NCI-H1436 treated with DMSO at 0.1 percent for 48 hours (cell line): Measurements from ENCODE around the gene OCA2.

Source experiments
- DNase-seq: peaks from one replicate; lab custom pipeline; 2025; lab: John Stamatoyannopoulos, UW

The OCA2 gene

DNA sequence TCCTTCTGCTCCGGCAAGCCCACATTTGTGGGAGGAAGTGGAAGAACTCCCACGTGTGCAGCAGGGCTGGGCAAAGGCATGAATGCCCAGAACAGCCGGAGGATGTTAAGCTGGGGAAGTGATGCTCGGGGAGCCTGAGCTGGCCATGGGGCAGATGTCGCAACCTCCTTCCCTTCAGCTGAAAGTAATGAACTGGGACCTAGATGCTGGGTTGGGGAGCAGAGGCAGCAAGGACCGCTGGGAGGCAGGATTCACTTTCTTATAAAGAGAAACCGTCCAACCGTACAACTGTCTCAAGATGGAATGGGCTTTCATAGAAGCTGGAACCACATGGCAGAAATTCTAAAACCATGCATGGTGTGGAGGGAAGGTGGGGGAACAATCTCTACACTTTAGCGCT is 290.9 kb downstream of the OCA2 start:
- DNase-seq, result no peak

DNA sequence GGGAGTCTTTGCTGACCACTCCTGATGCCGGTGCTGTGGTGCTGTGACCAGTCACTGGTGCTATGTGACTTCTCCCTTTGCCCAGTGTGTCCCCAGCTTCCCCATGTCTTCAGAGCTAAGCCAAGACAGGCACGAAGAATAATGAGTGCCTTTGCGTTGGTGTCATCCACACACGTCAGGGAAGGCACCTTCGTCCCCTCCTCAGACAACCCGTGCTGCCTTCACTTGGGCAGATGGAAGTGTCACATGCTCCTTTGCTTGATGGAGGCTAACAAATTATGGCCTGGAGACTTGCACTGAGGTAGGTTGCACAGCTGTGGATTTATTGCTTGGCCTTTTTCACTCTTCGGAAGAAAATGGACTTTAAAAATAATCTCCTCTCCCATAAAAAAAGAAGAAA is 291.8 kb downstream of the OCA2 start:
- DNase-seq, result no peak

DNA sequence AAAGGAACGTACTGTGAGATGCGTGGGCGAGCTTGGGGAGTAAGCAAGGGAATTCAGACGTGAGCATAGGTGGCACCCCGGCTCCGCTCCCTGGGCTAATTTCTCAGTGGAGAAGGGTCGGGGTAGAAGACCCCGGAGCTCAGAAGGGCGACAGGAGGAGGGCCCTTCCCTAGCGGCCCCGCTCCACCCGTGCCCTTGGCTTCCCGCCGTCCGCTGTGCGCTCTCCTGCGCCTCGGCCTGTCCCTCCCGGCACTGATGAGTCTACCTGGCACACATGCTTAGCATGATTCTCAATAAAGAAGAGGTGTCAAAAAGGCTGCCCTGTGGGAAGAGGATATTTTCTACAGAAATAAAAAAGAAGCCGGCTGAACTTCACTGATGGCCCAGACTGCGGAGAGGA is 292.7 kb downstream of the OCA2 start:
- no peak for DNase-seq

DNA sequence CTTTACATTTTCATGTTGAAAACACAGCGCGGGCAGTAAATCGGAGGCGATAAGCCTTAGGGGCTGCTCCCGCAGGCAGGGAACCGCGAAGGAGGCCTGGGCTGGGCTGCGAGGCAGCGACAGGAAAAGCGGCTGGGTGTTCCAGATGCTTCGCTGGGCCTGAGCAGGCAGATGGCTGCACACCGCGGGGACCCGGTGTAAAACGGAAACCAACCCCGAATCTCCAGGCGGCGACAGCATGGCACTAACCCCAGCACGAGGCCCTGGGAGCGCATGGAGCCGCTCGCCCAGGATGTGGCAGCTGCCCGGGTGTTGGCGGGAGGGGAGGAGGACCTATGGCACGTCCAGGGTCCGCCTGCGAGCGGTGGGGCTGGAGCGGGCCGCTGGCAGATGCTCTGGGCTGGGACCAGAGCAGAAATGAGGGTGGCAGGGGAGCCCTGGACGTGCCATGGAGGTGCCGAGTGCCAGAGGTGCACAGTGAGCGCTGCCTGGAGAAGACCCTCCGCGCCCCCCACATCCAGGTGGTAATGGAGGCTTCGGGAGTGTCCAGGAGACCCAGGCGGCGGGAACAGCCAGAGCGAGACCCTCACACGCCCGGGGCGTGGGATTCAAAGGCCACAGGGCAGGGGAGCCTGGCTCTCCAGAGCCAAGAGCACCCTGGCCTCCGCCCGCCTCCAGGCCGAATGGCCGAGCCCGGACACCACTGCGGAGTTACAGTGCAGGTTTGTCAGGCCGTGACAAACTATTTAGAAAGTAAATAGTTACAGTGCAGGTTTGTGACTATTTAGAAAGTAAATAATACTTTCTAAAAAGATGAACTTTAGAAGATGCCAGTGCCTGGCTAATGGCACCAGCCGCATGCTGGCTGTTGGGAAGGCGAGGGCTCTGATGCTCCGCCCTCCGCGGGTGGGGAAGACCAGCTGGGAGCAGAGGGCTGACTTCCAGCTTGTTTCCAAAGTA is 293.6 kb downstream of the OCA2 start:
- DNase-seq, result no peak

DNA sequence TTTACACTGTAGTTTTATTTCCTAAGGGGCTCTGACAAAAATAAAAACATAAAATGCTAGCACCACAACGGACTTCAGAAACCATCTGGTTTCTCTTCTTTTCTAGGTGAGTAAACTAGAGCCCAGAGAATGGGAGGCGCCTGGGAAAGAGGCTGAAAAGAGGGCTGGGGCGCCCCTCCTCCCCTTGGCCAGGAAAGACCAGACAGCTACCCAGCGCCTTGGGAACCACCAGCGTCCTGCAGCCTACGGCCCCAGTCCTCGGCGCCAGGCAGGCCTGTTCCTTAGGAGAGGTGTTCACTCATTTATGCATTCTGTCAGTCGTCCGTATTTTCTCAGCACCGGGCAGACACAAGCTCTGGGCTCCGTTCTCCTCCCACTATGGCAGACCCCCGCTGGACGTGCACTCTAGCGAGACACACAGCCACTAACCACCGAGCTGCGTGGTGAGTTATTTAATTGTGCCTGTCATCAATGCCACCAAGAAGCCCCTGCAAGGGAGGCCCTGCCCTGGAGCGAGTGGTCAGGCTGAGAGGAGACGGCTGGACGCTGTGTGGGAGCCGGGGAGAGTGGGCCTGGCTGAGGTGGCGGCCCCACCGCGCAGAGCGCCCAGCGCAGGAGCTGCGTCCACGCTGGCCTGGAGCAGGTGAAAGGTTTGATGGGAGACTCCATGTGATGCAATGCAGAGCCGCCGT is 294.4 kb downstream of the OCA2 start:
- no peak for DNase-seq

DNA sequence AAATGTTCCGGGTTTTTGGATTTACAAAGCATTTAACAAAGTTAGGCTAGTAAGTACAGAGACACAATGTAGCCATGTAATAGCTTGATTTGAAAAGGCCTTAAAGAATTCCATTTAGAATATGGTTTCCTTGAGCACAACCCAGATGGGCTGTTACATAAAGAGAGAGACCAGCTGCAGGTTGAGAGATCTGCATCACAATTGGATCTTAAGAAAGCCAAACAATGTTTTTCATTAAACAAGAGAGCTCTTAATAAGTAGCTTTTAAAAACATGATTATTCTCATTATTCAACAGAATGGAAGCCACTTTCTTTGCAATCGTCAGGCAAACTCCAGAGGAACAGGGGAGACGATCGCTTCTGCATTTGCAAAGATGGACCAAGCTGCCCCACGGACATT is 300.3 kb downstream of the OCA2 start:
- DNase-seq, result no peak

DNA sequence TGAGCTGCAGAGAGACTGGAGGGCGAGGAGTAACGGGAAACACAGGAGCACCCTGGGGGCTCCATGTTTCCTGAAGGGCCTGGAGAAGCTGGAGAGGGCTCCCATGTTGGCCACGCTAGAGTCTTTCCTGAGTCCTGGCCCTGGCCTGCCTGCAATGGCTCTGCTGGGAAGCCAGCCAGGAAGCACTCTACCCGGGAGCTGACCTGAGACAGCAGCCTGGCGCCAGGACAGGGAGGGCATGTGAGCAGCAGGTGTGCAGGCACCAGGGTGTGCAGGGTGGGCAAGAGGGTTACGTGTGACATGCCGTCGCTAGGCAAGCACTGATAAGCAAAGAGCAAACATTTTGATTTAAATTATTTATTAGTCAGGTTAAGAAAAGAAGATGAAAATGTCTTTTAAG is 301.4 kb downstream of the OCA2 start:
- DNase-seq, result no peak

DNA sequence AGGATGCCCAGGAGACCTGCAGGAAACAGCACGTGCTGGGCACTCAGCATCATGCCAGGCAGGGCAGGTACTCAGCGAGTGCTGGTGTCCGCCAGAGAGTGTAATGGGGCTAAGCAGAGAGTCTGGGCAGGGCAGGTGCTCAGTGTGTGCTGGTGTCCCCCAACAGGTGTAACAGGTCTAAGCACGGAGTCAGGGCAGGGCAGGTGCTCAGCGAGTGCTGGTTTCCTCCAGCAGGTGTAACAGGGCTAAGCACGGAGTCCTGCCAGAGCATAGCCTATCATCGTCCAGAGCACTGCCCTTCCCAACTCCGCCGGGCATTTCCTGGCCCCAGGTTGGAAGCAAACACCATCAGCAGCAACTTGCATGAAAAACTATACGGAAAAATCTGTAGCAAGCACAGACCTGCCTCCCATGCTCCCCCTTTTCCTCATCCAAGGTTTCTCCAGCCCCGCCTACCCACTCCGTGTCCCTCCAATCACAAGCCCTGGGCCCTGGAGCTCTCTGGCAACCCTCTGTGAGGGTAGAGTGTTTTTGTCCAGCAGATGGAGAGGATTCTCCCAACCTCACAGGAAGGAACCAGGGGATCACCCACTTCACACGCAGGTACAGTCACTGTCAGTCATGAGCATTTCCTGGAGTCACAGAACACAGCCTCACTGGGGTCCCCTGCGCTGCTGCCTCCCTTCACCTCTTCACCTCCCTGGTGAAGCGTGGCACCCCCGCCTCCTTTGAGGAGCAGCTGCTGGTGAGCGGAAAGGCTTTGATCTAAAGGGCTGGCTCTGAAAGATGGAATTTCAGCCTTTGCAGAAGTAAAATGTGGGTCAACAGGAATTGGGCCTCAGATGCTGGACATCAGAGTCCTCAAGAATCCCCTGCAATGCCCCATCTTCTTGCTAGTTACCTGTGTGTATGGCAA is 302.5 kb downstream of the OCA2 start:
- DNase-seq, result no peak

DNA sequence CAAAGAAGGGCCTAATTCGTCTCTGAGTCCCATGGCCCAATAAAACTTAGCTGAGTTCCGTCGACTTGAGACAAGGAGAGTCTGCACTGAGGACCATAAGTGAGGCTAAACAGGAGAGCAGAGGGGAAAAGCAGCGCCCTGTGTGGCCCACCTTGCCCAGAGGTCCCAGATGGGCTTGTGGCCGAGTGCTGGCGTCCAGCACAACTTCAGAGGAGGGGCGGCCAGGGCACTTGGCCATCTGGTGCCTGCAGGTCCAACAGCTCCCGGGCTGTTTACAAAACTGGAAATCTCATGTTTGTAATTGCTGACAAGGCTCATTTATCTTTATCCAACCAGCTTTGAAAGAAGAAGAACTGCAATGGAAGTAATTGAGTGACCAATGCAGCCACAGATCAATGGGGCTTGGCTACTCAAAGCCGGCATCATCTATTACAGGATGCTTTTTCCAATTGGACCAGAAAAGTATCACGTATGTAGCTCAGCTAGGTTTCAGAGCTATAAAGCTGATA is 306.3 kb downstream of the OCA2 start:
- DNase-seq, result no peak

DNA sequence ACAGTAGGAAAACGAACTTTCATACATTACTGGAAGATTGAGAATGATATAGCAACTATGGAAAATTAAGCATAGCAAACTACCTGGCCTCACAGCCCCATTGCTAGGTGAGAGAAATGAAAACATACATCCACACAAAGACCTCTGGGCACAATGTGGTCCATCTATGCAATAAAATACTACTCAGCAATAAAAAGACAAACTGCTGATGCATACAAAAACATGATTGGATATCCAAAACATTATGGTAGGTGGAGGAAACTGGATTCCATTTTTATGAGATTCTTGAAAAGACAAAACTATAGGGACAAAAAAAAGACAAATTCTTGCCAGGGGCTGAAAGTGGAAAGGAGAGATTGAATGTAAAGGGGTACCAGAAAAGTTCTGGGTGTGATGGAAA is 308.8 kb downstream of the OCA2 start:
- no peak for DNase-seq

DNA sequence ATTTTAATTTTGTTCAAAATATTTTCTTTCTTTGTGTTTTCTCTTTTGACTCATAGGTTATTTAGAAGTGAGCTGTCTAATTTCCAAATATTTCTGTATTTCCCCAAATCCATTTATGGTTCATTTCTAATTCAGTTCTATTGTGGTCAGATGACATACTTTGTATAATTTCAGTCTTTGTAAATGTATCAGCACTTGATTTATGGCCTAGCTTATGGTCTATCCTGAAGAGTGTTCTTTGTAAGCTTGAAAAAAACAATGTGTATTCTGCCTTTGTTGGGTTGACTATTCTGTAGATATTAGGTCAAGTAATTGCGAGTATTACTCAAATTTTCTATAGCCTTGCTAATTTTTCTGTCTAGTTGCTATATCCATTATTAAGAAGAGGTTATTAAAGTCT is 311.2 kb downstream of the OCA2 start:
- DNase-seq, result no peak

DNA sequence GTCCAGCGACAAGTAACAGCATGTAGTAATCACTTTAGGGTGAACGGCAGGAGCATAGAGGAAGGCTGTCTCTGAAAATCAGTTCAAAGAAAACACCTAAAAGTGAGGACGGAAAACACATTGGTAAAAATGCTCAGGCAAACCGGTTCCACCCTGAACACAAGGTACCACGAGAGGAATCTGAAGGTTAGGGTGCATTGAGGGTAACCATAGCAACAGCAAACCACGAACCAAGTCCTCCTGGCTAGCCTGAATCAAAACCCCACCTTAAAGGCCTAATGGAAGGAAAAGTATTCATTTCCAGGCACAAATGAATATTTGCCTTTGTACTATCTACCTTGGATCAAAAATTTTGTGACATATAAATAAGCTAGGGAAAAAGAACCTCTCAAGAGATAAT is 315.0 kb downstream of the OCA2 start:
- no peak for DNase-seq

DNA sequence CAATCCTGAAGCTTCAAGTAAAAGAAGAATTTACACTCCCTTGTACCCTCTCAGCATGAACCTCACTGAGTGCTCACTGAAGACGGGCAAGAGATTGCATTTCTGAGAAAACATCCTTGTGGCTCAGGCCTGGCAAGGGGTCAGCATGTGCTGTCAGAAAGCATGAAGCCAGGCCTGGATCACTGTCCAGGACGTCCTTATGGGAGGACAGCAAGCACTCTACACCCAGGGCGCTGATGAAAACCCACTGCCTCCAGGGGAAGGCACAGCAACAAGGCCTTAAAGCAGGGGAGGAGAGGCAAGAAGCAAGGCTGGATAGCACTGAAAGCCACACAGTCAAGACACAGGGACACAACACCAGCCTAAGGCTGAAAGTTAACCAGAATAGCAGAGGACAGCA is 315.4 kb downstream of the OCA2 start:
- no peak for DNase-seq

DNA sequence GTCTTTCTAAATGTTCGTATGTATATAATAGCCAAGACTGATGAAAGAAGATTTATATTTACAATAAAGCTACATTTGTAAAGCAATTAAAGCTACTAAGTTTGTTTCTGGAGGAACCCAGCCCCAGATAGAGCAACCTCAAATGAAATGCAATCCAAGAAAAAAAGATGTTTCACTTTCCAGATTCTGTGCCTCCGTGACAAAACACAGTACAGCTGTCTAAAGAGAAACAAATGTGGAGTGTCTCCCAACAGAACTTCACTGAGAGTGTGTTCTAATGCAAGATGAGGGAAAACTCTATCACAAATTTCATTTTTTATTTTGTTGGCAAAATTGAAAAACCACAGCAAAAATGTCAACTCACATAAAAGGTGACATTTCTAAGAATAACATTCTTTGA is 317.0 kb downstream of the OCA2 start:
- DNase-seq, result no peak

DNA sequence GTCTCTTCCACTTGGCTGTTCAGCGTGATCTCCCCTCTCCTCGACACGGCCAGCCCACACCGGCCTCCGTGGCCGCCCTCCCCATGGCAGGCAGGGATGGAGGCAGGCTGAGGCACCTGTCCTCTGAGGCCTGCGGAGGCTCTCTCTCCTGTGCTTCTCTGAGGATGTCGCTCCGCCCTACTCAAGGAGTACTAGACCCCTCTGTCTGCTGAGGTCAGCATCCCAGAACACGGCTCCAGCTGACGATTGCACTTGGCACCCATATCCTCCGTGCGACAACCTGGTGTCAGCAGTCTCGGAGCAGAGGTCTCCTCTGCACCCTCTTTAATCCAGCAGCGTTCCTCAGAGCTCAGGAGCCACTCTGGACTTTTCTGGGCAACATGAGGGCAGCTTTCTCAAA is 322.6 kb downstream of the OCA2 start:
- no peak for DNase-seq

DNA sequence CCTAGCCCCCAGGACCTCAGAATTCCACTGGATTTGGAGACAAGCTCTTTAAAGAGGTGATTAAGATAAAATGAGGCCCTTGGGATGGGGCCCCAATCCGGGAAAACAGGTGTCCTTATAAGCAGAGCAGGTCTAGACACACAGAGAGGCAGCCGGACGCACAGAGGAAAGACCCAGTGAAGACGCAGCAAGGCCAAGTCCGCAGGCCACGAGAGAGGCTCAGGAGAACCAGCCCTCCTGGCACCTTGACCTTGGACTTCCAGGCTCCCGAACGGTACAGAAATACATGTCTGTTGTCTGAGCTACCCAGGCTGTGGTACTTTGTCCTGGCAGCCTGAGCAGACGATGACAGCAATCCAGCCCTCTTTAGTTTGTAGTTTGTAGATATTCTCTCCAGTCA is 324.5 kb downstream of the OCA2 start:
- no peak for DNase-seq

DNA sequence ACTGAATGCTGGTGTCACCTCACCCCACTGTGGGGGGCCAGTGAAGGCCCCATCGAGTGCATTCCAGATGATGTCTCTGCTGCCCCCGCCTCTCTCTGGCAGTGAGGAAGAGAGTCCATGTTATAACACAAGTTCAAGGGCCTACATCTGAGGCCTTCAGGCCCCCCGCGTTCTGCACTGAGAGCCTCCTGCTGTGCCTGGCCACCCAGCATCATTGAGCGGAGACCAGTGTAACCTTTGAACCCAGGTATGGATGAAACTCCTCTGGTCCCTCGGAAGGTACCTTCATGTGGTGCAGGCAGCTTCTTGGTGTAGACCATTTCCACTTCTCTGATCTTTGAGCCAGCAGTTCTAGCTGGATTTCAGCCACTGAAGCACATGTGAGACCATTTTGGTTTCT is 324.9 kb downstream of the OCA2 start:
- no peak for DNase-seq

DNA sequence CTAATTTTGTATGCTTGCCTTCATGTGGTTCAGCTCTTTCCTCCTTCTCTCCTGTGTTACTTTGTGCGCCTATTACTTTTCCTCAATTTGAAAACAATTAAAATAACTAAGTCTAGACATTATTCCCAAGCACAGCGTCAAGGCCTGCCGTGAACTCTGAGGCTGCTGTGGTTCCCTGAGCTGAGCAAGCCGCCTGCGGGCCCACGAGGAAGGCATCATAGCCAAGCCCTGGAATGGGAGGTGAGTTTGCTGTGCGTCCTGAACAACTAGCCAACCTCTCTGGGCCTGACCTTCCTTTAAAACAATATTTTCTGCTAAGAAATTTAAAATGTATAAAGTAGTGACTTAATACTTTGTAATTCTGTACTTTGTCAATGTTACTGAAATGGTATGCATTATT is 327.2 kb downstream of the OCA2 start:
- DNase-seq, result no peak

DNA sequence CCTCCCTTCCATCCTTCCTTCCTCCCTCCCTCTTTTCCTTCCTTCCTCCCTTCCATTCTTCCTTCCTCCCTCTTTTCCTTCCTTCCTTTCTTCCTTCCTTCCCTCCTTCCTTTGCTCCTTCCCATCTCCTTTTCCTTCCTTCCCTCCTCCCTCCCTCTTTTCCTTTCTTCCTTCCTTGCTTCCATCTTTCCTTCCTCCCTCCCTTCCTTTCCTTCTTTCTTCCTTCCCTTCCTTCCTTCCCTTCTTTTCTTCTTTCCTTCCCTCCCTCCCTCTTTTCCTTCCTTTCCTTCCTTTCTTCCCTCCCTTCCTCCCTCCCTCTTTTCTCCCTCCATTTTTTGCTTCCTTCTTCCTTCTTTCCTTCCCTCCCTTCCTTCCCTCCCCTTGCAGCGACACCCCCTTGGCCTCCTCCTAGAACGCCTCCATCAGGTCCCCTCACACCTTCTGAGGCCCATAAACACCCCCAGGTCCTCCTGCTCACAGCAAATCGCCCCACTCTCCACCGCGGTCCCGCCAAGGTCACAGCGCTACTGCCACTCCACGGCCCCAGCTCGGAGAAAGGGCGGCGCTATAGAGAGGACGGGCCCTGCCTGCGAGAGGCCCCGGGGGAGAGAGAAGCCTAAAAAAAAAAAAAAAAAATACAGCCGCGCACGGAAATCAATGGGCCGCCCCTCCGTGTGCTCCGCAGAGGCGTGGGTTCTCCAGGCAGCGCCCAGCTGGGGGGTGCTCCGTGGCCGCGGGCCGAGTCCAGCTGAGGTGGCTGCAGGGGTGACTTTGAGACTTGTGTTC is 328.2 kb downstream of the OCA2 start:
- DNase-seq, result no peak

DNA sequence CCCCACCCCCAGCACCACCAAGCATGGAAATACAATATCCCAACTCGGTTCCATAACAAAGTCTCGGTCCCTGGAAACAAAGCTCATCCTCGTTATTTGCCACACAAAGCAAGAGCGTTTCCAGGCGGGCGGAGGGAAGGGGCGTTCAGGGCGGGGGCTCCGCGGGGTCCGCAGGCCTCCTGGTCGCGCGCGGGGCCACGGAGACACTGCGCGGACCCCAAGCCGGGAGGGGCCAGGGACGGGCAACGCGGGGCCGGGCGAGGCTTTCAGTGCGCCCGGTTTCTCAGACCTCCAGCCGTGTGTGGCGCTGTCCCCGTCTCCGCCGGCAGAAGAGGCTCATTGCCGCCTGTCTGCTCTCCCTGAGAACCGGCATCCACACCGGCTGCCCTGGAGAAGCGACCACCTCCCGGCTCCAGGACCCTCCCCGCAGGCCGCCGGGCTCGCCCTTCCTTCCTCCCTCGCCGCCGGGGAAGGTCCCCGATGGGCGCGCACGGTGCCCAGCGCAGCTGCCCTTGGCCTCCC is 329.0 kb downstream of the OCA2 start:
- no peak for DNase-seq

DNA sequence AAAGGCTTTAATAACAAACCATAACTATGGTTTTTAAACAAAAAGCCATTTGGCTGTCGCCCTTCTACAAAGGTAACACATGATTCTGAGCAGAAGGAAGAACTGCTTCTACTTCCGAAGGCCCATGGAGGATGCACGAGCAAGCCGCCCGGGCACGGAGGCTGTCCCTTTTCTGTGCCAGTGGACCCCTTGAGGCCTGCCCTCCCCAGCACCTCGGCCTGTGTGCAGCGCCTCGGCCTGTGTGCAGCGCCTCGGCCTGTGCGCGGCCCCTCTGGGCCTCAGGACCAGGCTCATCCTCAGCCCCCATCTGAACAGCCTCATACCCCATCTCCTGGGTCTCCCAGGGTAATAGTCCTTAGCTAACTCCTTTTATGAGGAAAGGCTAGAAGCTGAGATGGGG is 329.5 kb downstream of the OCA2 start:
- no peak for DNase-seq
